HG03520 (cell line): ENCODE measurements around the gene SERPINB2.

Source experiments
- ATAC-seq: cut with Tn5 transposase; IDR thresholded peaks from one replicate; pipeline ENCODE4 v1.9.1; 2021; ENCODE audit warnings: mild to moderate bottlenecking, moderate library complexity; ENCODE audit not compliant: unreplicated experiment

SERPINB2 gene, protein sequence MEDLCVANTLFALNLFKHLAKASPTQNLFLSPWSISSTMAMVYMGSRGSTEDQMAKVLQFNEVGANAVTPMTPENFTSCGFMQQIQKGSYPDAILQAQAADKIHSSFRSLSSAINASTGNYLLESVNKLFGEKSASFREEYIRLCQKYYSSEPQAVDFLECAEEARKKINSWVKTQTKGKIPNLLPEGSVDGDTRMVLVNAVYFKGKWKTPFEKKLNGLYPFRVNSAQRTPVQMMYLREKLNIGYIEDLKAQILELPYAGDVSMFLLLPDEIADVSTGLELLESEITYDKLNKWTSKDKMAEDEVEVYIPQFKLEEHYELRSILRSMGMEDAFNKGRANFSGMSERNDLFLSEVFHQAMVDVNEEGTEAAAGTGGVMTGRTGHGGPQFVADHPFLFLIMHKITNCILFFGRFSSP

DNA sequence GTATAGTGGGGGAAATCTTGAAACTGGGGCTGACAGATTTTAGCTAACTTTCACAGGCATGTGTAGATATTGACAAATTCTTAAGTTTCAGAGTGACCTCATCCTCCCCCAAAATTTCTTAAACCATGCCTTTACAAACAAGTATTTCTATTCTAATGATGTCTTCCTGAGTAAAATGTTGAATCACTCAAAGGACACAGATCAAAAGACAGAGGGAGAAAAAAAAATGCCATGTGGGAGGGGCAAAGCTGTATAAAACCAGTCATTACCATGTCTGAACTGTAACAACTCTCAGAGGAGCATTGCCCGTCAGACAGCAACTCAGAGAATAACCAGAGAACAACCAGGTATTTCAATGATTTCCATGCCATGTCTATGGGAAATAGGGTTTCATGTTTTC is at the start of gene SERPINB2:
Gene SERPINB2 (plus strand): TSS at position 282 of the 400 bp plus-strand sequence. CDS start 3,740 bp downstream, outside the sequence.
- no peak for ATAC-seq

DNA sequence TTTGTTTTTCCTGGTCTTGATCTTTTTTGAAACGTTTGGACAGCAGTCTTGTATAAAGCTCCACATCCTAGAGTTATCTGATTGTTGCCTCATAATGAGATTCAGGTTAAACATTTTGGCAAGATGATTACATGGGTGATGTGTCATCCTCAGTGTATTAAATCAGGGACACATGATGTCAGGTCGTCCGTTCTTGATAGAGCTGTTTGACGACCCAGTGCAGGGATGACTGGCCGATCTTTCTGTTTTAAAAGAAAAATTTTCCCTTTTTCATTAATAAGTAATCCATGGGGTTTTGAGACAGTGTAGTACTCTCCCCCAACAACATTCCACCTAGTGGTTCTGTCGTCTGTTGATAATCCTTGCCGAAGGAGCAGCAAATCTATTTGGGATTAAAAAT is 44.5 kb upstream of the SERPINB2 start:
- no peak for ATAC-seq

DNA sequence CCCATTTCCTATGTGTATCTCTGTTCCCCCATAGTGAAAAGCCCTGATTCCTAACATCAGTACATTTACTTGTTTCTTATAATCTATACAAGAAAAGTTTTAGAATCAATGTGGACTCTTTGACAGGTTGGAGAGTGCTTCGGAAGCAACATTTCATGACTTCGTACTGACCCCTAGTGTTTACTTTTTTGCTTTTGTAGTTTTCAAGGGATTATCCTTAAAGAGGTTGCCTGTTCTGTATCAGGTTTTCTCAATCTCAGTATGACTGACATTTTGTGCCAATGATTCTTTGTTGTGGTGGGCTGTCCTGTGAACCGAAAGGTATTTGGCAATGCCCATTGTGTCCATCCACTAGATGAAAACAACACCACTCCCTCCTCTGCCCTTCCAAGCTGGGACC is 43.3 kb upstream of the SERPINB2 start:
- ATAC-seq, result peak; percentile 52

DNA sequence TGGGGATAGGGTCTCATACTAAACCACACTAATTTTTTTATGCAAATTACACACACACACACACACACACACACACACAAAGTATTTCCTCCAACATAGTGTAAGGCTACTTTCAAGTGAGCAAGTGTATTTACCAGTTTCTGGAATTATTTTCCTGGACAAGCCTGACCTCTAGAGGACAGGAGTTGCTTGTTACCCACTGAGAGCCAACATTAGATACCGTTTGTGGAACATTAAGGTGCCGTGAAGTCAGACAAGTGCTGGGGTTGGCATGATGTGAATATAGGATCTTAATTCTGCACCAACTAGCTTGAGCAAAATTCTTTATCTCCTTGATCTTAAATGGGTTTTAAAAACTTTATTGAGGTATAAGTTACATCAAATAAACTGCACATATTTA is 39.3 kb upstream of the SERPINB2 start:
- ATAC-seq, result no peak

DNA sequence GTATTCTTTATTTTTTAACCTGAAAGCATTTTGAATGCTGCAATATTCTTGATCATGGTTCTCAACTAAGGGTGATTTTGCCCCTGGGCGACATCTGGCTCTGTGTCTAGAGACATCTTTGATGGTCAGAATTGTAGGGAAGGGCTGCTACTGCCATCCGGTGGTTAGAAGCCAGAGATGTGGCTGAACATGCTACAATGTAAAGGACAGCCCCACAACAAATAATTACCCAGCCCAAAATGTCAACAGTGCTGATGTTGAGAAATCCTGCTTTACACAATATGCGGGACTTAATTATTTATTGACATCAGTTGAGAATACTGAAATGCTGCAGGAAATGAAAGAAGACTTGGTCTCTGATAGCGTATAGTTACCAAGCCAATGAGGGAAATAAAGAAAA is 37.5 kb upstream of the SERPINB2 start:
- ATAC-seq, result peak; percentile 65

DNA sequence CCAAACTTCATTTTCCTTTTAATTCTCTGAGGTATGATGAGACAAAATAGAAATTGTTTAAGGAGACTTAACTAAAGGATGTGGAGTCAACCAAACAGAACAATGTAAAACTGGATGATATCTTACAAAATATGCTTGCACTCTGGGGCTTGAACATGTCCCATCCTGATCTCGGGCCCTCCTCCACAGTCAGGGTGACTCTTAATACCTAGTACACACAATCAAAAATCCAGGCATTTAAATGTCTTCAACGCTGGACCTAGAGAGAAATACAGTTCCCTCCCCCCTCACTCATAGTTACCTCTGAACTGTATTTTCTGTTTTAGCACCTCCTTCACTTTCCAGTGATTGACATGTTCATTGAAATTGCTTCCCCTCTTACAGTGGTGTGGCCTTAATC is 36.9 kb upstream of the SERPINB2 start:
- no peak for ATAC-seq

DNA sequence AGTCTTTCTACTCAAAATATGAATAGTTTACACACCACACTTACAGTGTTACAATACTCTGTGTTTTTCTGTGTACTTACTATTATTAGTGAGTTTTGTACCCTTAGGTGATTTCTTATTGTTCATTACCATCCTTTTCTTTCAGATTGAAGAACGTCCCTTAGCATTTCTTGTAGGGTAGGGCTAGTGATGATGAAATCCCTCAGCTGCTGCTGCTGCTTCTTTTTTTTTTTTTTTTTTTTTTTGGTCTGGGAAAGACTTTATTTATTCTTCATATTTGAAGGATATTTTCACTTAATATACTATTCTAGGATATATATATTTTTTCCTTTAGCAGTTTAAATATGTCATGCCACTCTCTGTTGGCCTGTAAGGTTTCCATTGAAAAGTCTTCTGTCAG is 29.0 kb upstream of the SERPINB2 start:
- ATAC-seq, result no peak

DNA sequence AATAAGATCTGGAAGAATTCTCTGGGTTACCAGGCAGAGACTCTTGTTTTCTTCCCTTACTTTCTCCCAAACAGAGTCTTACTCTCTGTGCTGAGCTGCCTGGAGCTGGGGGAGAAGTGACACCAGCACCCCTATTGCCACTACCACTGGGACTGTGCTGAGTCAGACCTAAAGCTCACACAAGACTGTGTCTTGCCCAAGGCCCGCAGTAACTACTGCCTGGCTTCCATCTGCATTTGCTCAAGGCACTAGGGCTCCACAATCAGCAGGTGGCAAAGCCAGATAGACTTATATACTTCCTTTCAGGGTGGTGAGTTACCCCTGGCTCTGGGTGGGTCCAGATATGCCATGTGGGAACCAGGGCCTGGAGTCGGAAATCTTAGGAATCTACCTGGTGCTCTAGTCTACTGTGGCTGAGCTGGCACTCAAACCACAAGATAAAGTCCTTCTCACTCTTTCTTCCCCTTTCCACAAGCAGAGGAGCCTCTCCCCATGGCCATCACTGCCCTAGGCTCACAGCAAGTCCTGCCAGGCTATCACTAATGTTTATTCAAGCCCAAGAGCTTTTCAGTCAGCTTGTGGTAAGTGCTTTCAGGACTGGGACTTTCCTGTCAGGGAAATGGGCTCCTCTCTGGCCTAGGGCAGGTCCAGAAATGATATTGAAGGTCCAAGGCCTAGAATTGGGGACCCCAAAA is 27.6 kb upstream of the SERPINB2 start:
- no peak for ATAC-seq

DNA sequence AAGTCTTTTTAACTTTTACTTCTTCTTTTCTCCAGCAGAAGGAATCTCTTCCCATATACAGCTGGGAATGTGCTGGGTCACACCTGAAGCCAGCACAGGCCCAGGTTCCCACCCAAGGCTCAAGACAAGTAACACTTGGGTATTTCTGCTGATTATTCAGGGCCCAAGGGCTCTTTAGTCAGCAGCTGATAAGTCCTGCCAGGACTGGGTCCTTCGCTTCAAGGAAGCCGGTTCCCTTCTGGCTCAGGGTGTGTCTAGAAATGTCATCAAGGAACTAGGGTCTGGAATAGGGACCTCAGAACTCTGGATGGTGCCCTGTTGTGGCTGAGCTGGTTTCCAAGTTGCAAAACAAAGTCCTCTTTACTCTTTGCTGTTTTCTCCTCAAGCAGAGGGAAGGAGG is 27.0 kb upstream of the SERPINB2 start:
- no peak for ATAC-seq

DNA sequence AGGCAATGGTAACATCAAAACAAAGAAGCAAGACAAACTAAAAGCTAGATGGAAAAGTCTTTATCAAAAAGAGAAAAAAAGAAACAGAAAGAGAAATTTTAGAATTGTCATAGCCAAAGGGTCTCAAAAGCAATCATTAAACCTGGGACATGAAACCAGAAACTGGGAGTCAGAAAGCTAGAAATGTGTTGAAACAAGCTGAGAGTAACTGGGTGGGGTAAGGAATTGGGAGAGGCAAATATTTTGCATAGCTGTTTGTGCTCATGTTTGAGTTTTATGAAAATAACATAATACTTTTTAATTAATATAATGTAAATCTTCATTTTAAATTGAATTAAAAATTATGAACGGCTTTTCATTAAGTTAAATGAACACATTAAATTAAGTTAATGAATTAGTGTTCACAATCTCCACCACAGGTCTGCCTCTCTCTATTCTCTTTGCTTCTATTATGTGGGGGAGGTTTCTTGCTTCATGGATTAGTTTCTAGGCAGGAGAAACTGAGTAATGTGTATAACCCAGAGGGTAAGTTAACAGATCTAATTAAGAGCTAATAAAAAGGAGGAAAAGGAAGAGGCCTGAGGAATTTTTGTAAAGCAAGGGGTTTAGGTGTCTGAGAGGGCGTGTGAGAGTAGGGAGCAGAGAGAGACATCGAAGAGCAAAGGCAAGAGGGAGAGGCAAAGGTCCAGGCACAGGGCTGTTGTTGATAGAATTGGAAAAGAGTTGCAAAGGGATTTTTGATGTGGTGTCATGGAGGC is 20.0 kb upstream of the SERPINB2 start:
- ATAC-seq, result no peak

DNA sequence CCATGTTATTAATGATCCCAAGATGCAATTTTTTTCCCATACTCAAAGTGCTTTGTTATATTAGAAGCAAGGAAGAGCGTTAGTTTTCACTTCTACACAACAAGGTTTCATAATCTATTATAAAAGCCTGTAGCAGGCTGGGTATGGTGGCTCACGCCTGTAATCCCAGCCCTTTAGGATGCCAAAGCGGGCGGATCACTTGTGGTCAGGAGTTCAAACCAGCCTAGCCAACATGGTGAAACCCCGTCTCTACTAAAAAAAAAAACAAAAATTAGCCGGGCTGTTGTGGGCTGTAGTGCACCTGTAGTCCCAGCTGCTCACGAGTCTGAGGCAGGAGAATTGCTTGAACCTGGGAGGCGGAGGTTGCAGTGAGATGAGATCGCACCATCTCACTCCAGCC is 19.0 kb upstream of the SERPINB2 start:
- no peak for ATAC-seq

DNA sequence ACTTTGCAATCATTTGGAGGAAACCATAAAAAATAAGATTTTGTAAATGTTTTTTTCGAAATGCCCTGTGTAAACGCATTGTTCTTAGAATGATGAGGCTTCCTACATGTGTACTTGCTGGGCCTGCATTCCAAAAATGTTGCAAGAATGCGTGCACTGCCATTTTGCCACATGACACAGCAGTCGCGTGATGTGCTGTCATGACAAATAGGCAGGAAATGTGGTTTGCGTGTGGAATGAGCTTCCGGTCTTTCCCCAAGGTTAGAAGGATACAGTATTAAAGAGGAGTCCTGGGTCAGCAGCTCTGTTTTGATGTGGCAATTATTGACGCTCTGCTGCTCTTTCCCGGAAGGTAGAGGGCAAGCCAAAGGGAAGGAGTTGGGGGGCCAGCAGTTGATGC is 18.1 kb upstream of the SERPINB2 start:
- ATAC-seq, result no peak

DNA sequence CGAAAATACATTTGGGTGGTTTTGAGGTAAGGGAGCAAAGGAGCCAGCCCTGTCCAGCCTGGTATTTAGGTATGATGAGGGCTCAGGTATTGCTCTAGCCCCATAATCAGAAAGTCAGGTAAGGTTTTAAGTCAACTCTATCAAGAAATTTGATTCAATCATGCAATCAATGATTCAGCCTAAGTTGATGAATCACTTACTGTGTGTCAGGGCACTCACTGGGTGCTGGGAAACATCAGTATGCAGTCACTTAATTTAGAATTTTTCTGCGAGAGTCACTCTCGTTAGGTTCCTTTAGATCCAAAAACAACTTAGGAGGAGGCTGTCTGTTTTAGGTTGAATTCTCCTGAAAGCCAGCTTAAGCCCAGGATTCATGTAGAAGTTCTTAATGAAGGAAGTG is 17.7 kb upstream of the SERPINB2 start:
- ATAC-seq, result no peak

DNA sequence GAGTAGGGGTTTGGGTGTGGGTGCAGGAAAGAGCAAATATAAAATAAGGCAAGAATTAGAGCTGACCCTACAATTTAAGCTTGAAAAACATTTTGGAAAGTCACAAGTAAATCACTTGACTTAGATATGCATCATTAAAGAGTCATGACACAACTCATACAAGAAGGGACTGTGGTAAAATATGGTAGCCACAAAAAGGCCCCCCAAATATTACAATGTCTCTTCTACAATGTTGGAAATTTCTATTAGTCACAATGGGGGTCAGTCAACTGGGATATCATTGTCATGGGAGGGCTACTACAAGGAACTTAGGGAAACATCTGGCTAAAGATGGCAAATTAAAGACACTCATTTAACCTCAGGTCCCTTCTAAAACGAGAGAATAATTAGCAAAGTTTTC is 15.7 kb upstream of the SERPINB2 start:
- no peak for ATAC-seq

DNA sequence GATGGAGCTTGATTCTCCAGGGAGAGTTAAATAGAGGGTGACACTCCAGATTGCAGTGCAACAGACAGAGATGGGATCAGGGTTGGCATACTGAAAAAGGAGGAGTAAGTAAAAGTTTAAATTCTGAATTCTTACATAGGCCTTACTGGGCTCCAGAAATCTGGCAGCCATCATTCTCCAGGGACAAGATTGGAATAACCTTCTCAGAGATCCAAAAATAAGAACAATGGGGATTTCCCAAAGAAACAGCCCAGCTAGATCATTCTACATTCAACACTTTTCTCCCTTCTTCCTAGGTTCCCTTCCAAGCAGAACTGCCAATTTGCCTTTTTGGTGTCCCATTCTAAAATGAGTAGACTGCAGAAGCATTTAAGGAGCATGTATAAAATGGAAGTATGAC is 14.9 kb upstream of the SERPINB2 start:
- no peak for ATAC-seq

DNA sequence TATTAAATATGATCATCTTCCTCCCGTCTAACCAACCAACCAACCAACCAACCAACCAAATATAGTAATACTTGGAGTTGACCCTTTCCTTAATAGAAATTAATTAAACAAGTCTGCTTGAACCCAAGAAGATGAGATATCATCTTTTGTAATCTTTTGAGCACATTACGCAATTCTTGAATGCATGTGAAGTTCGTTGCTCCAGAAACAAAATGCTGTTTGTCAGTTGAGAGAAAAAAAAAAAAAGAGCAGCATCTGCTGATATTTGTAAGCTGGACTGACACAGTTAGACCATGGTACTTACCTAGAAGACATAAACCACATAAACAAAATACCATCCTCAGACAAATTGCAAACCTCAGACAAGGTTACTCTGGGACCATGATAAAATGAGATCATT is 9.2 kb upstream of the SERPINB2 start:
- no peak for ATAC-seq

DNA sequence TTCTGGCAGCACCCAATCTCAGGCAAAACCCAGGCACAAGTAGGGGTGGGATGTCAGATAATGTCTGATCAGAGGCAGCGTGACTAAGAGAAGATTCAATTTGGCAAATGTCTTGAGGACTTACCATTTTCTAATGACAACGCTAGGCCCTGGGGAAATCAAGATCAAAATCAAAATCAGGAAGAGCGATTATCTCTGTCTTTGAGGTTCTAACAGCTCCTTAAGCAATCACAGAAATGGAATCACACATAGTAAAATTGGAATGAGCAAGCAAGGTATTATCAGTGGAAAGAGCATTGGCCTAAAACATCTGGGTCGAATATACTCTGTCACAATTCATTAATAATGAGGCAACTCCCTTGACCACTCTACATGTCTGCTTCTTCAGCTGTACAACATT is 8.6 kb upstream of the SERPINB2 start:
- no peak for ATAC-seq

DNA sequence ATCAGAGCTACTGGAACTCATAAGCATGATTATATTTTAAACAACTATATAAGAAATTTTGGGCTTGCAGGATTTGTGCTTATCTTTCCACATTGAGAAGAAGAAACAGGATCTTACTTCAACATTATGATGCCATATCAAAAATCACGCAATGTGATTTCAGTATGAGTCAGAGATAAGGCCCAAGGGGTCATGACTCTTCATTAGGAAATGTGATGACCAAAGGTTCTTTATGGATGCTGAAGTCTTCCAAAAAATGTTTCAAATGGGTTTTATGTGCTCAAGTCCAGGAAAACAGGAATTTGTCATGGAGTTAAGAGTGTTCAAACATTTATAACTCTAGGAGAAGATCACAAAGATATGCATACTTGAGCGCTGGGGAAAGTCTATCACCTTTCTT is 7.8 kb upstream of the SERPINB2 start:
- no peak for ATAC-seq

DNA sequence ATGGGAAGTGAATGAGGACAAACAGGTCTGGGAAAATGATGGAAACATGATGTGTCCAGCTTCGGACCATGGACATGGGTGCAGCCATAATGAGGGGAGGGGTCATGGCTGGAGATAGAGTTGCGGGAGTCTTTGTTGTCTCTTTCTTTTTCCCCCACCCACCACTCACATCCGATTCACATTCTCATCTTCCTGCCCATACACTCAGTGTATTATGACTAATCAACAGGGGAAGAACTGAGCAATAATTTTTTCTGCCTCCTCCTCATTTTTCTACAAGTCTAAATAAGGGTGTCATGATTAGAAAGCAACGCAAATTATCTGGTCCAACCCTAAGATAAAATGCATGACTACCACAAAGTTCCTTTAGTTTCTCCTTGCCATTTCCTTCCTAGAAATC is 5.7 kb upstream of the SERPINB2 start:
- no peak for ATAC-seq

DNA sequence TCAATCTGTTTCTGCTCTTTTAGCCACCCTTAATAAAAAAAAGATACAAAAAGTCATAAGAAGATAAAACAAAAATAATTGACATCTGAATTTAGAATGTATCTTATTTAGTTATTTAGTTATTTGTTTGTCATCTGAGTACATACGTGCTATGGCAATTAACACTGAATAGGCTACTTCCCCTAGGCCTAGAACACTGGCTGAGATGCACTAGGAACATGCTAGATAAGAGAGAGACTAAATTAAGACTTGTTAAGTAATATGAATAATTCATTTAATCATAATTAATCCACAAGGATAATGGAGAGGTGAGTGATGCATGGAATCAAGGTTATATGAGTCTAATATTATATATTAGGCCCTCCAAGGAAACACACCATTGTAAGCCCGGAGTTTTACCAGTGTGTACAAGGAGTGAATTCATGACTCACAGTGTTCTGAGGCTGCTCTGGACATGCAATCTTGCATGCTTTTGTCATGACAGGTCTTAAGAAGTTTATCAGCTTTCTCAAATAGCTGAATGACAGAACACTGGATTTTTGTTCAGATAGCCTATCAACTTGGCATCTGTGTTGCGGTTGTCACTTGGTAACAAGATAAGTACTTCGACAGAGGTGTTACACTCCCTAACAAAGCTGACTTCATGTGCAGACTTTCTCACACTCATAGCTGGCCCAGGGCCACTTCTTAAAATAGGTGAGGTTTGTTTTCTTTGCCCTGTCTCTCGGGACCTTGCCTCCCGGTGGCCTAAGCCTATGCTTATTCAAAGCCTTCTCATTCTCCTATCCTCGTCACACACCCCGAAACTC is 5.0 kb upstream of the SERPINB2 start:
- no peak for ATAC-seq

DNA sequence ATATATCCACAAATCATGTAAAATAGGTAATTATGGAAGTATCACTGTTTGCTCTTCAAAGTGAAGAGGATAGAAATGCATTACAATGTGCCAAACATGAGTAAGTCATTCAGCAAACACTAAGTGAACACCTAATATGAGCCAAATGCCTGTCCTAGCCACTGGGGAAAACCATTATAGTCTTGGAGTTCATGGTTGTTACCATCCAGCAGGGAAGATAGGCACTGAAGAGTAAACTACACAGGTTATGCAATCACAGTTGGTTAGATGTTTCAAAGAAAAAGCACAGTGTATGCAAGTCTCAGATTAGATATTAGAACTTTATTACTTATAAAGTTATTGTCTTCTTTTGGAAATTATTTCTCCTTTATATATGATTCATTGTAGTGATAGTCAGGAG is 3.9 kb upstream of the SERPINB2 start:
- no peak for ATAC-seq
